ENCODE data around the gene SELENOF.

The SELENOF gene

DNA sequence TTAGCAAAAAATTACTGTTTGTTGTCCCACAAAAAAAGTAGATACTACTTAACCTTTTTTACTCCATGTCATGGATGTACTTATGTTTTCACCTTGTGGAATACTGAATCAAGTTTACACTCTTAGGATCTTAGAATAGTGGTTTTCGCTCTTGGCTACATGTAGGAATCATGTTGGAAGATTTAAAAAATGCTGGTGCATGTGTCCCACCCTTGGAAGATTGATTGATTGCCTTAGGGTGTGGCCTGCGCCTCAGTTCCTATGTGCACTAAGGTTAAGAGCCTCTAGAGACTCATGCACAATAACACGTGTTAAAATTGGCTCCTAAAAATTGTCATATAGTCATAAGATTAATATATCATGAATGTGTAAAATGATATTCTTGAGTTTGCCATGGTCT lies 25.5 kb upstream of the SELENOF start:
- DNase-seq: no peak
- Histone ChIP-seq H3K4me3 (ENCODE audit: low read depth, low read length) (no peak overlapping the region), H3K27me3 (ENCODE audit: insufficient read depth, low read depth, severe bottlenecking) (no peaks in the 10 kb centered on the region), H3K9me3 (ENCODE audit: severe bottlenecking) (no peaks in the 10 kb centered on the region), H3K36me3 (no peaks in the 10 kb centered on the region), H3K27ac (no peak overlapping the region)
- TF ChIP-seq, protein P1, sequence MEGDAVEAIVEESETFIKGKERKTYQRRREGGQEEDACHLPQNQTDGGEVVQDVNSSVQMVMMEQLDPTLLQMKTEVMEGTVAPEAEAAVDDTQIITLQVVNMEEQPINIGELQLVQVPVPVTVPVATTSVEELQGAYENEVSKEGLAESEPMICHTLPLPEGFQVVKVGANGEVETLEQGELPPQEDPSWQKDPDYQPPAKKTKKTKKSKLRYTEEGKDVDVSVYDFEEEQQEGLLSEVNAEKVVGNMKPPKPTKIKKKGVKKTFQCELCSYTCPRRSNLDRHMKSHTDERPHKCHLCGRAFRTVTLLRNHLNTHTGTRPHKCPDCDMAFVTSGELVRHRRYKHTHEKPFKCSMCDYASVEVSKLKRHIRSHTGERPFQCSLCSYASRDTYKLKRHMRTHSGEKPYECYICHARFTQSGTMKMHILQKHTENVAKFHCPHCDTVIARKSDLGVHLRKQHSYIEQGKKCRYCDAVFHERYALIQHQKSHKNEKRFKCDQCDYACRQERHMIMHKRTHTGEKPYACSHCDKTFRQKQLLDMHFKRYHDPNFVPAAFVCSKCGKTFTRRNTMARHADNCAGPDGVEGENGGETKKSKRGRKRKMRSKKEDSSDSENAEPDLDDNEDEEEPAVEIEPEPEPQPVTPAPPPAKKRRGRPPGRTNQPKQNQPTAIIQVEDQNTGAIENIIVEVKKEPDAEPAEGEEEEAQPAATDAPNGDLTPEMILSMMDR (IDR thresholded peaks at IDR 0.05; ENCODE audit: low read depth, low read length): no peak

DNA sequence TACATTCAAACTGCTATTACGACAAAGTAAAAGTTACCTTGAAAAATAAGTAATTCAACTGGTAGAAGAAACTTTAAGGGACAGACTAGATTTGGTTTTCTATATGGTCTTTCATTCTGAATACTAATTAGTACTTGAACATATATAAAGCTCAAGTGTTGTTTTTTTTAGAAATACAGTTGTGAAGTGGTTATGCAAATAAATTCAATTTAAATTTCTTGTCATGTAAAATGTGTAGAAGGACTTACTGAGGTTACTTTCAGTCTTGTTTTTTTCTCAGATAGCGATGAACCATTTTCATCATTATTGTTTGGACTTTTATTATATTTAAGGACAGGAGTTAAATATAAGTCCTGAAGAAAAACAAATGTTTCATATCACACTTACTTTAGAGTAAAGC lies 24.9 kb upstream of the SELENOF start:
- H3K9me3 ChIP-seq (ENCODE audit: severe bottlenecking): no peaks in the 10 kb centered on the region
- H3K36me3 ChIP-seq: no peaks in the 10 kb centered on the region
- H3K4me3 ChIP-seq (ENCODE audit: low read depth, low read length): no peak overlapping the region
- no peaks in the 10 kb centered on the region for H3K27me3 ChIP-seq (ENCODE audit: insufficient read depth, low read depth, severe bottlenecking)
- H3K27ac ChIP-seq: no peak overlapping the region
- TF ChIP-seq, protein P1 (IDR thresholded peaks at IDR 0.05; ENCODE audit: low read depth, low read length): no peak
- no peak for DNase-seq

DNA sequence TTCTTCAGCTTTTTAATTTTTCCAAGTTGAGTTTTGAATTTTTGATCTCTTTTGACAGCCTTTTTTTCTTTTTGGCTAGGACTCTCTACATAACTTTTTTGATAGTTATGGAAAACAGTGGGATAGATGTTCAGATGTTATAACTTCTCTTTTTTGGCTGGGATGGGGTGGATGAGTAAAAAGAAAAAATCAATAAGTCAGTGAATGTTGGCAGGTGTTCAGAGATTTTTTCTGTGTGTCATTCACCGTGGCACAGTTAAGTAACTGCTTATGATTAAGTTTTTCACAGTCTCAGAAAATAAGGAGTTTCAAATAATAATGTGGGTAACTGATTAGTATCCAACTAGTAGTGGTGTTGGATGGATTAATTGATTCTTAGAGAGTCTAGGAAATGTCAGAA lies 24.5 kb upstream of the SELENOF start:
- TF ChIP-seq, protein P1 (IDR thresholded peaks at IDR 0.05; ENCODE audit: low read depth, low read length): no peak
- DNase-seq: no peak
- no peaks in the 10 kb centered on the region for H3K9me3 ChIP-seq (ENCODE audit: severe bottlenecking)
- H3K4me3 ChIP-seq (ENCODE audit: low read depth, low read length): no peak overlapping the region
- no peaks in the 10 kb centered on the region for H3K27me3 ChIP-seq (ENCODE audit: insufficient read depth, low read depth, severe bottlenecking)
- H3K36me3 ChIP-seq: no peaks in the 10 kb centered on the region
- no peak overlapping the region for H3K27ac ChIP-seq

DNA sequence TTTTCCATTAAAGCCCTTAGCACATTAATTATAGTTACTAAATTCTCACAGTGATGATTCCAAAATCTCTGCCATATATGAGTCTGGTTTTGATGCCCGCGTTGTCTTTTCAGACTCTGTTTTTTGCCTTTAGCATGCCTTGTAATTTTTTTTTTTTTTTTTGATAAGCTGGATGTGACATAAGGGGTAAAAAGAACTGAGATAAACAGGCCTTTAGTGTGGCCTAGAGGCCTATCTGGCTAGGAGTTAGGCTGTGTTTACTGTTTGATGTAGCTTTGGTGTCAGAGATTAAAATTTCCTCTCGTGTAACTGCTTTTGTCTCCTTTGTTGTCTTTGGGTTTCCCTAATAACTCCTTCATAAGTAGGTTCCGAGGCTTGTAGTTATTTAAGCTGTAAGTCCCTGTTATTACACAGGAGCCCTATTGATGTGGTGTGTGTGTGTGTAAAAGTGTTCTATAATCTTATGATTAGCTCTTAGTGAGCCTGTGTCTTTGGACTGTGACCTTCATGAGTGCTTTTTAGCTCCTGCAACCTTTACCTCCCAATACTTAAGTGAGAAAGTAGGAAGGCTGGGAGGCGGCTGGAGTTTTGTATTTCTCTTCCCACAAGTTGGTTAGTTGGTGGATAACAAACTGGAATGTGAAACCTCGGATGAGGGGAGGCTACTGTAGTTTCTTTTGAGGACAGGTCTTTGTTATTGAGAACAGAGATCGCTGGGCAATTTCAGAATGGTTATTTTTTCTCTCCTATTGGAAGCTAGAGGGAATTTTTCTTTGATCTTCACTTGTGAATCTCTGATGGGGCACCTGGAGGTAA lies 19.8 kb upstream of the SELENOF start:
- Histone ChIP-seq H3K4me3 (ENCODE audit: low read depth, low read length) (no peak overlapping the region), H3K27me3 (ENCODE audit: insufficient read depth, low read depth, severe bottlenecking) (no peaks in the 10 kb centered on the region), H3K36me3 (no peaks in the 10 kb centered on the region), H3K27ac (0 out of 2 replicates have a peak overlapping the region, but pooled peaks have one; percentile 8), H3K9me3 (ENCODE audit: severe bottlenecking) (no peaks in the 10 kb centered on the region)
- TF ChIP-seq, protein P1 (IDR thresholded peaks at IDR 0.05; ENCODE audit: low read depth, low read length): no peak
- DNase-seq: no peak

DNA sequence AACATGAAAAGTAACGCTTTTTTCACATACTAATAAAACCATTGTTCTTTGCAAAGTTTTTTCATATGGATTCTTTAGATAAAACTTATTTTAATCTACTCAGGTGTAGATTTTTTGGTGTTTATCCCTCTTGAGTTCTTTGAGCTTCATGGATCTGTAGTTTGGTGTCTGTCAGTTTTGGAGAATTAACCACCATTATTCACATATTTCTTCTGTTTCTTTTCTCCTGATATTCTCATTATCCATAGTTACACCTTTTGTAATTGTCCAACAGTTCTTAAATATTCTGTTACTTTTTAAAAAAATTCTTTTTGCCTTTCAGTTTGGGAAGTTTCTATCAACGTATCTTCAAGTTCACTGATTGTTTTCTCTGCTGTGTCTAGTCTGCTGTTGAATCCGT lies 19.1 kb upstream of the SELENOF start:
- no peak overlapping the region for H3K27ac ChIP-seq
- no peak for DNase-seq

More for the DNA sequence above, 19.1 kb upstream of the SELENOF start:
- no peaks in the 10 kb centered on the region for H3K27me3 ChIP-seq (ENCODE audit: insufficient read depth, low read depth, severe bottlenecking)
- H3K36me3 ChIP-seq: no peaks in the 10 kb centered on the region
- TF ChIP-seq, protein P1 (IDR thresholded peaks at IDR 0.05; ENCODE audit: low read depth, low read length): no peak
- H3K9me3 ChIP-seq (ENCODE audit: severe bottlenecking): no peaks in the 10 kb centered on the region
- H3K4me3 ChIP-seq (ENCODE audit: low read depth, low read length): no peak overlapping the region

All from WERI-Rb-1 (cell line).